ENCODE data around the gene ASCL5. TPM values are rescaled to one million over a fixed set of nuclear protein-coding genes. Genes with fewer than 3 reads are reported as not detected.

The ASCL5 gene
- total and polyA plus RNA-seq, 2 of the 13 experiments (the other 11 are each of a cell fraction or from before 2014, with no cell fraction given): not detected

DNA sequence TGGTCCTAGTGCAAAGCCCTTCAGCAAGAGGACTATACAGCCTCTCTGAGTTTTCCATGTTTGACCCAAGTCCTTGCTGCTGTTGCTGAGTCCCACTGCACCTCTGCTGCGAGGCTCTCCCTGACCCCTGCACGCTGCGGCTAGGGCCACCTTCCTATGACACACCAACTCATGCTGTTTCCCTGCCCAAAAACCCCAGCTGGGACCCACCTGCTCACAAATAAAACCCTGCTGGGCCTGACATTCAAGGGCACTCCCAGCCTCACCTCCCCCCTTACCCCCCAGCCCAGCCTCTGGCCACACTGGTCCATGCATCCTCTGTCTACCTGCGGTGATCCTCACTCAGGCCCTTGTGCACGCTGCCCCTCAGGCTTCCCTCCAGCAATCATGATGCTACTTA lies 12.3 kb upstream of the ASCL5 start:
- Histone ChIP-seq H3K4me1 (ENCODE audit: insufficient read depth, low read length) (no peaks in the 10 kb centered on the region), H3K27me3 (ENCODE audit: control insufficient read depth in 1 of 2, insufficient read depth in 2 of 2, low read length in 2 of 2) (no peaks in the 10 kb centered on the region), H3K27ac (ENCODE audit: extremely low read length, insufficient read depth, low read length) (no peak overlapping the region), H3K36me3 (replicated peaks in 1 of 2; ENCODE audit: control insufficient read depth in 1 of 2, insufficient read depth in 2 of 2, low read length in 2 of 2) (peaks cover 26 to 88% of the 10 kb centered on the region in 2 experiments), H3K4me2 (ENCODE audit: low read depth, low read length) (no peak overlapping the region), H3K9ac (ENCODE audit: insufficient read depth, low read depth, low read length) (no peak overlapping the region), H3K79me2 (ENCODE audit: insufficient read depth, low read length) (no peaks in the 10 kb centered on the region), H4K20me1 (ENCODE audit: insufficient read depth, low read length) (0 out of 2 replicates have a peak, but pooled peaks cover 4% of the 10 kb centered on the region), H3K9me3 (ENCODE audit: low read length) (no peaks in the 10 kb centered on the region), H3K4me3 (replicated peaks in 1 of 3; ENCODE audit: insufficient read depth in 1 of 3, low read depth in 2 of 3, low read length in 3 of 3) (no peak overlapping the region), H2AFZ (ENCODE audit: low read length) (no peak overlapping the region)
- DNase-seq (ENCODE audit: low spot score): no peak
- ChIA-PET CTCF (ENCODE audit: low intra/inter-chr PET ratio, low total read pairs) (no interaction called here), POLR2A (no interaction called here)
- BruUV-seq (replicated peaks): no TSS peak
- intact Hi-C loops (cut with micrococcal nuclease; ENCODE audit: unreplicated experiment) (no loop called here), in situ Hi-C loops (cut with HindIII; ENCODE audit: extremely low pct_ligation_motif_present, low pct_unique_long_range_greater_than_20kb) (no loop called here)
- TF ChIP-seq GTF3A (CRISPR knock-in tag; conservative IDR thresholded peaks at IDR 0.05) (no peak), FOXA1 (IDR thresholded peaks at IDR 0.05) (no peak), FOXA1 (CRISPR knock-in tag; IDR thresholded peaks at IDR 0.05) (no peak), ZNF253 (CRISPR knock-in tag; IDR thresholded peaks at IDR 0.05; ENCODE audit: borderline replicate concordance) (no peak), ZNF232 (CRISPR knock-in tag; IDR thresholded peaks at IDR 0.05; ENCODE audit: borderline replicate concordance) (no peak), KMT2B (CRISPR knock-in tag; IDR thresholded peaks at IDR 0.05) (no peak), SAFB2 (CRISPR knock-in tag; IDR thresholded peaks at IDR 0.05; ENCODE audit: borderline replicate concordance, low read depth) (no peak), ZNF777 (CRISPR knock-in tag; IDR thresholded peaks at IDR 0.05) (no peak), ZBTB7A (CRISPR knock-in tag; IDR thresholded peaks at IDR 0.05) (no peak), HNRNPUL1 (IDR thresholded peaks at IDR 0.05; ENCODE audit: low read depth, low read length) (no peak), NR1H2 (CRISPR knock-in tag; IDR thresholded peaks at IDR 0.05; ENCODE audit: borderline replicate concordance, low read depth) (no peak), ZFP37 (CRISPR knock-in tag; IDR thresholded peaks at IDR 0.05; ENCODE audit: borderline replicate concordance) (no peak), YY1 (IDR thresholded peaks at IDR 0.05; ENCODE audit: insufficient read depth, insufficient replicate concordance, low read depth, low read length) (no peak), HOXA3 (CRISPR knock-in tag; IDR thresholded peaks at IDR 0.05) (no peak), MATR3 (CRISPR knock-in tag; IDR thresholded peaks at IDR 0.05) (no peak), TARDBP (CRISPR knock-in tag; IDR thresholded peaks at IDR 0.05) (no peak), ZFP62 (CRISPR knock-in tag; IDR thresholded peaks at IDR 0.05) (no peak), SUZ12 (IDR thresholded peaks at IDR 0.05; ENCODE audit: low read depth, low read length) (no peak)
- TF ChIP-seq, protein P1, sequence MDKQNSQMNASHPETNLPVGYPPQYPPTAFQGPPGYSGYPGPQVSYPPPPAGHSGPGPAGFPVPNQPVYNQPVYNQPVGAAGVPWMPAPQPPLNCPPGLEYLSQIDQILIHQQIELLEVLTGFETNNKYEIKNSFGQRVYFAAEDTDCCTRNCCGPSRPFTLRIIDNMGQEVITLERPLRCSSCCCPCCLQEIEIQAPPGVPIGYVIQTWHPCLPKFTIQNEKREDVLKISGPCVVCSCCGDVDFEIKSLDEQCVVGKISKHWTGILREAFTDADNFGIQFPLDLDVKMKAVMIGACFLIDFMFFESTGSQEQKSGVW (CRISPR knock-in tag; IDR thresholded peaks at IDR 0.05; ENCODE audit: borderline replicate concordance): no peak
- TF ChIP-seq, protein P2, sequence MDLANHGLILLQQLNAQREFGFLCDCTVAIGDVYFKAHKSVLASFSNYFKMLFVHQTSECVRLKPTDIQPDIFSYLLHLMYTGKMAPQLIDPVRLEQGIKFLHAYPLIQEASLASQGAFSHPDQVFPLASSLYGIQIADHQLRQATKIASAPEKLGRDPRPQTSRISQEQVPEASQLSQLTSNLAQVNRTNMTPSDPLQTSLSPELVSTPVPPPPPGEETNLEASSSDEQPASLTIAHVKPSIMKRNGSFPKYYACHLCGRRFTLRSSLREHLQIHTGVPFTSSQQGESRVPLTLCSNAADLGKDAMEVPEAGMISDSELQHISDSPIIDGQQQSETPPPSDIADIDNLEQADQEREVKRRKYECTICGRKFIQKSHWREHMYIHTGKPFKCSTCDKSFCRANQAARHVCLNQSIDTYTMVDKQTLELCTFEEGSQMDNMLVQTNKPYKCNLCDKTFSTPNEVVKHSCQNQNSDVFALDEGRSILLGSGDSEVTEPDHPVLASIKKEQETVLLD (CRISPR knock-in tag; IDR thresholded peaks at IDR 0.05; ENCODE audit: low read depth): no peak
- FAIRE-seq: no peak
- no peak for ATAC-seq
- 93% methylated on average over 5 of the region's 5 CpGs for WGBS (ENCODE audit: low lambda C conversion rate)
